ENCODE results near the gene SRP54. TPM values are rescaled to one million over a fixed set of nuclear protein-coding genes. Genes with fewer than 3 reads are reported as not detected.
"Not testable (repeated sequence)": the region's sequence is repeated elsewhere in the genome, so short reads cannot be mapped to it uniquely, and the experiment has no call there.

Gene SRP54
- total RNA-seq, 1 experiment from 2014 or later: 84.5 TPM

GRCh38 chr14:35052637-35053036, 69.8 kb downstream of the SRP54 start:
- no peaks in the 10 kb centered on the region for H3K9me3 ChIP-seq
- Mint-ChIP-seq H3K36me3 (ENCODE audit: insufficient read depth, unreplicated experiment) (peaks cover 49% of the 10 kb centered on the region), H3K27ac (ENCODE audit: unreplicated experiment) (no peak overlapping the region), H3K27me3 (ENCODE audit: insufficient read depth, unreplicated experiment) (no peaks in the 10 kb centered on the region), H3K4me3 (ENCODE audit: unreplicated experiment) (no peak overlapping the region), H3K9me3 (ENCODE audit: unreplicated experiment) (no peaks in the 10 kb centered on the region), H3K4me1 (ENCODE audit: low read depth, unreplicated experiment) (peaks cover 10% of the 10 kb centered on the region)
- intact Hi-C loops (cut with micrococcal nuclease; ENCODE audit: unreplicated experiment): no loop called here
- no TSS peak for BruUV-seq (replicated peaks)
- no peak for DNase-seq
- H3K4me1 ChIP-seq: peaks cover 27% of the 10 kb centered on the region
- no peaks in the 10 kb centered on the region for H3K36me3 ChIP-seq (ENCODE audit: control insufficient read depth, insufficient read depth, low read length)
- no peak overlapping the region for H3K4me3 ChIP-seq (ENCODE audit: low read depth, low read length)
- no peaks in the 10 kb centered on the region for H3K27me3 ChIP-seq (replicated peaks; ENCODE audit: control insufficient read depth, insufficient read depth, low read length)
- no peak for TF ChIP-seq CTCF (IDR thresholded peaks at IDR 0.05; ENCODE audit: insufficient read depth in 1 of 2, low read depth in 1 of 2, low read length in 1 of 2, severe bottlenecking in 1 of 2, unreplicated experiment in 1 of 2)
- POLR2A ChIA-PET: no interaction called here
- CTCF ChIA-PET: no interaction called here

GRCh38 chr14:35061113-35061791, 78.5 kb downstream of the SRP54 start:
- H3K36me3 ChIP-seq (ENCODE audit: control insufficient read depth, insufficient read depth, low read length); H3K4me3 Mint-ChIP-seq (ENCODE audit: unreplicated experiment); DNase-seq; H3K9me3 ChIP-seq; CTCF ChIA-PET; intact Hi-C loops (cut with micrococcal nuclease; ENCODE audit: unreplicated experiment); H3K27me3 Mint-ChIP-seq (ENCODE audit: insufficient read depth, unreplicated experiment); H3K27me3 ChIP-seq (replicated peaks; ENCODE audit: control insufficient read depth, insufficient read depth, low read length); H3K4me3 ChIP-seq (ENCODE audit: low read depth, low read length); H3K4me1 Mint-ChIP-seq (ENCODE audit: low read depth, unreplicated experiment); H3K4me1 ChIP-seq; BruUV-seq (replicated peaks); H3K9me3 Mint-ChIP-seq (ENCODE audit: unreplicated experiment); H3K27ac Mint-ChIP-seq (ENCODE audit: unreplicated experiment): not testable (repeated sequence)
- POLR2A ChIA-PET: interaction anchor here (0.6 kb wide), 1 partner anchor 10 kb away, joined by 5 read pairs; no protein-coding TSS in a partner anchor
- peaks cover 23% of the 10 kb centered on the region for H3K36me3 Mint-ChIP-seq (ENCODE audit: insufficient read depth, unreplicated experiment)

DNA sequence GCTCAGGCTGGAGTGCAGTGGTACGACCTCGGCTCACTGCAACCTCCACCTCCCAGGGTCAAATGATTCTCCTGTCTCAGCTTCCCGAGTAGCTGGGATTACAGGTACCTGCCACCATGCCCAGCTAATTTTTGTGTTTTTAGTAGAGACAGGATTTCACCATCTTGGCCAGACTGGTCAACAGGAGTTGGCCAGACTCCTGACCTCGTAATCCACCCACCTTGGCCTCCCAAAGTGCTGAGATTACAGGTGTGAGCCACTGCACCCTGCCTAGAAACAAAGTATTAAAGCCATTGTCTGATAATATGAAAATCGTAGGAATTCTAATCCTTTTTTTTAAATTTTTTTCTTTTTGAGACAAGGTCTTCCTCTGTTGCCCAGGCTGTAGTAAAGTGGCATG, 82.9 kb downstream of the SRP54 start:
- CTCF ChIA-PET: not testable (repeated sequence)

GRCh38 chr14:35068238-35069012, 85.6 kb downstream of the SRP54 start:
- intact Hi-C loops (cut with micrococcal nuclease; ENCODE audit: unreplicated experiment): no loop called here
- H3K4me3 Mint-ChIP-seq (ENCODE audit: unreplicated experiment): no peak overlapping the region
- no peaks in the 10 kb centered on the region for H3K27me3 Mint-ChIP-seq (ENCODE audit: insufficient read depth, unreplicated experiment)
- POLR2A ChIA-PET: no interaction called here
- H3K4me1 ChIP-seq: no peaks in the 10 kb centered on the region
- no peak overlapping the region for H3K27ac Mint-ChIP-seq (ENCODE audit: unreplicated experiment)
- BruUV-seq (replicated peaks): no TSS peak
- peaks cover 22% of the 10 kb centered on the region for H3K36me3 Mint-ChIP-seq (ENCODE audit: insufficient read depth, unreplicated experiment)
- CTCF ChIA-PET: no interaction called here
- H3K36me3 ChIP-seq (ENCODE audit: control insufficient read depth, insufficient read depth, low read length): no peaks in the 10 kb centered on the region
- no peaks in the 10 kb centered on the region for H3K27me3 ChIP-seq (replicated peaks; ENCODE audit: control insufficient read depth, insufficient read depth, low read length)
- no peak for TF ChIP-seq CTCF (IDR thresholded peaks at IDR 0.05; ENCODE audit: insufficient read depth in 1 of 2, low read depth in 1 of 2, low read length in 1 of 2, severe bottlenecking in 1 of 2, unreplicated experiment in 1 of 2)
- no peaks in the 10 kb centered on the region for H3K9me3 ChIP-seq
- H3K4me1 Mint-ChIP-seq (ENCODE audit: low read depth, unreplicated experiment): no peaks in the 10 kb centered on the region
- DNase-seq: no peak
- H3K4me3 ChIP-seq (ENCODE audit: low read depth, low read length): no peak overlapping the region
- H3K9me3 Mint-ChIP-seq (ENCODE audit: unreplicated experiment): no peaks in the 10 kb centered on the region

More for the DNA sequence above, 82.9 kb downstream of the SRP54 start:
- H3K36me3 ChIP-seq (ENCODE audit: control insufficient read depth, insufficient read depth, low read length); H3K9me3 Mint-ChIP-seq (ENCODE audit: unreplicated experiment); H3K27ac Mint-ChIP-seq (ENCODE audit: unreplicated experiment); H3K4me3 Mint-ChIP-seq (ENCODE audit: unreplicated experiment); H3K4me3 ChIP-seq (ENCODE audit: low read depth, low read length); BruUV-seq (replicated peaks); H3K27me3 ChIP-seq (replicated peaks; ENCODE audit: control insufficient read depth, insufficient read depth, low read length); H3K9me3 ChIP-seq; DNase-seq; intact Hi-C loops (cut with micrococcal nuclease; ENCODE audit: unreplicated experiment); H3K27me3 Mint-ChIP-seq (ENCODE audit: insufficient read depth, unreplicated experiment); H3K4me1 ChIP-seq; H3K4me1 Mint-ChIP-seq (ENCODE audit: low read depth, unreplicated experiment): not testable (repeated sequence)
- POLR2A ChIA-PET: interaction anchor here (0.6 kb wide), 2 partner anchors 49 to 65 kb away, joined by 9 to 10 read pairs; no protein-coding TSS in a partner anchor
- H3K36me3 Mint-ChIP-seq (ENCODE audit: insufficient read depth, unreplicated experiment): peaks cover 19% of the 10 kb centered on the region

Data from Caco-2 (cell line).